Measurements from ENCODE around the gene RAC3. TPM values are rescaled to one million over a fixed set of nuclear protein-coding genes. Genes with fewer than 3 reads are reported as not detected.

The RAC3 gene
- total and polyA plus RNA-seq, 4 donors = 0.63 to 6.3 (median 3.3) TPM

GRCh38 chr17:82065638-82066303, 34.3 kb downstream of the RAC3 start, which contains the start of gene DUS1L:
TSS of gene DUS1L (minus strand) at chr17:82065804. CDS start at chr17:82065059, 745 bp downstream.
- WGBS = 15% methylated on average over 88 of the region's 88 CpGs

More at GRCh38 chr17:82065638-82066303, 34.3 kb downstream of the RAC3 start, which contains the start of gene DUS1L:
- Histone ChIP-seq H3K27me3 (ENCODE audit: control insufficient read depth in 4 of 4, insufficient read depth in 4 of 4, low read length in 3 of 4) (no peaks in the 10 kb centered on the region), H3K9ac (ENCODE audit: low read depth in 1 of 2, low read length in 2 of 2) (peak within 1 kb of the TSS; percentile 71 to 72), H3K27ac (ENCODE audit: low read depth in 1 of 2, low read length in 2 of 2) (peak within 1 kb of the TSS; percentile 75 to 81), H3K9me3 (ENCODE audit: control insufficient read depth in 4 of 4, low read length in 3 of 4) (no peaks in the 10 kb centered on the region), H3K4me3 (ENCODE audit: low read depth in 1 of 3, low read length in 3 of 3) (peak within 1 kb of the TSS; percentile 61 to 96 (median 95)), H3K36me3 (ENCODE audit: control insufficient read depth in 4 of 4, insufficient read depth in 3 of 4, low read depth in 1 of 4, low read length in 3 of 4) (peaks cover 2 to 23% (median 6%) of the 10 kb centered on the region in 4 donors), H3K4me1 (ENCODE audit: control insufficient read depth in 4 of 4, insufficient read depth in 4 of 4, low read length in 3 of 4) (peaks cover 8 to 32% (median 24%) of the 10 kb centered on the region in 4 donors)
- peak; percentile 83 for DNase-seq (ENCODE audit: low spot score)
- TF ChIP-seq NR2F2 (IDR thresholded peaks at IDR 0.05) (peak; percentile 96), HNF4G (IDR thresholded peaks at IDR 0.05) (no peak), RXRA (IDR thresholded peaks at IDR 0.05) (peak in 1 of 2 donors; percentile 22), FOXA2 (IDR thresholded peaks at IDR 0.05) (no peak), FOXA1 (IDR thresholded peaks at IDR 0.05) (no peak), GABPA (IDR thresholded peaks at IDR 0.05 in 1 of 2, conservative IDR thresholded peaks at IDR 0.05 in 1 of 2) (peak; percentile 76 to 90), CTCF (IDR thresholded peaks at IDR 0.05; ENCODE audit: low read depth, low read length, missing input control) (no peak), MAX (IDR thresholded peaks at IDR 0.05) (no peak), SP1 (IDR thresholded peaks at IDR 0.05) (peak; percentile 28), EGR1 (IDR thresholded peaks at IDR 0.05; ENCODE audit: low read depth in 2 of 2) (no peak), ATF3 (IDR thresholded peaks at IDR 0.05) (no peak), YY1 (IDR thresholded peaks at IDR 0.05) (no peak), REST (IDR thresholded peaks at IDR 0.05) (no peak), JUND (IDR thresholded peaks at IDR 0.05) (no peak), TAF1 (conservative IDR thresholded peaks at IDR 0.05) (no peak), ZBTB33 (IDR thresholded peaks at IDR 0.05) (no peak), HNF4A (conservative IDR thresholded peaks at IDR 0.05) (peak in 1 of 2 donors; percentile 16), RAD21 (IDR thresholded peaks at IDR 0.05) (no peak)

All from liver (tissue), 9 donors.